ENCODE results near the gene CEMIP.

CEMIP gene

DNA sequence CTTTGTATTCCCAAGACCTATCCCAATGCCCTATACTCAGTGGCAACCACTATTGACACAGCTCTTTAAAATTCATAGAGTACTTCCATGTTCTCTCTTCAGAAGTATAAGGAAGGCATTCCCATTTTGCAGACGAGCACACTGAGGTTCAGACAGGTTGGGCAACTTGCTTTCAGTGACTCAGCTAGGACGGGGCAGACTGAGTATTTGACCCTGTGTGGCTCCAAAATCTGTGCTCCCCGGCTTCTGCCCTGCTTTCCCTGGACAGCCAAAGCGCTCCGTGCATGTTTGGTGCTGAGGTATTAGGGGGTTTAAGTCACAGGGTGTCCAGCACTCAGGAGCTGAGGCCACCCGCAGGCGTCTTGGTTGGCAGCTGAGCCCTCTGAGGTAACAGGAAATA is 59.5 kb downstream of the CEMIP start:
- Histone ChIP-seq H3K9ac (ENCODE audit: low read length) (no peak overlapping the region), H3K27ac (ENCODE audit: low read length) (no peak overlapping the region), H3F3A (ENCODE audit: insufficient read depth, low read length) (no peaks in the 10 kb centered on the region), H4K20me1 (ENCODE audit: insufficient read depth, low read length) (no peaks in the 10 kb centered on the region), H3K4me2 (ENCODE audit: low read depth, low read length) (no peak overlapping the region), H3K4me3 (ENCODE audit: low read length) (no peak overlapping the region), H3K36me3 (replicated peaks; ENCODE audit: insufficient read depth, low read length) (no peaks in the 10 kb centered on the region), H3K9me2 (replicated peaks; ENCODE audit: insufficient read depth, low read length) (no peaks in the 10 kb centered on the region), H3K4me1 (ENCODE audit: low read length) (no peaks in the 10 kb centered on the region), H3K79me2 (ENCODE audit: low read length) (no peaks in the 10 kb centered on the region), H2AFZ (ENCODE audit: low read length) (no peak overlapping the region), H3K27me3 (replicated peaks; ENCODE audit: insufficient read depth, low read length) (no peaks in the 10 kb centered on the region), H3K9me3 (replicated peaks; ENCODE audit: insufficient read depth, low read length) (no peaks in the 10 kb centered on the region)
- no peak for TF ChIP-seq EZH2phosphoT487 (IDR thresholded peaks at IDR 0.05; ENCODE audit: low read length)
- no peak for TF ChIP-seq EZH2 (optimal IDR thresholded peaks at IDR 0.05; ENCODE audit: low read depth, low read length)
- TF ChIP-seq, protein P1, sequence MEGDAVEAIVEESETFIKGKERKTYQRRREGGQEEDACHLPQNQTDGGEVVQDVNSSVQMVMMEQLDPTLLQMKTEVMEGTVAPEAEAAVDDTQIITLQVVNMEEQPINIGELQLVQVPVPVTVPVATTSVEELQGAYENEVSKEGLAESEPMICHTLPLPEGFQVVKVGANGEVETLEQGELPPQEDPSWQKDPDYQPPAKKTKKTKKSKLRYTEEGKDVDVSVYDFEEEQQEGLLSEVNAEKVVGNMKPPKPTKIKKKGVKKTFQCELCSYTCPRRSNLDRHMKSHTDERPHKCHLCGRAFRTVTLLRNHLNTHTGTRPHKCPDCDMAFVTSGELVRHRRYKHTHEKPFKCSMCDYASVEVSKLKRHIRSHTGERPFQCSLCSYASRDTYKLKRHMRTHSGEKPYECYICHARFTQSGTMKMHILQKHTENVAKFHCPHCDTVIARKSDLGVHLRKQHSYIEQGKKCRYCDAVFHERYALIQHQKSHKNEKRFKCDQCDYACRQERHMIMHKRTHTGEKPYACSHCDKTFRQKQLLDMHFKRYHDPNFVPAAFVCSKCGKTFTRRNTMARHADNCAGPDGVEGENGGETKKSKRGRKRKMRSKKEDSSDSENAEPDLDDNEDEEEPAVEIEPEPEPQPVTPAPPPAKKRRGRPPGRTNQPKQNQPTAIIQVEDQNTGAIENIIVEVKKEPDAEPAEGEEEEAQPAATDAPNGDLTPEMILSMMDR (IDR thresholded peaks at IDR 0.05; ENCODE audit: low read length), result no peak
- DNase-seq, result no peak

DNA sequence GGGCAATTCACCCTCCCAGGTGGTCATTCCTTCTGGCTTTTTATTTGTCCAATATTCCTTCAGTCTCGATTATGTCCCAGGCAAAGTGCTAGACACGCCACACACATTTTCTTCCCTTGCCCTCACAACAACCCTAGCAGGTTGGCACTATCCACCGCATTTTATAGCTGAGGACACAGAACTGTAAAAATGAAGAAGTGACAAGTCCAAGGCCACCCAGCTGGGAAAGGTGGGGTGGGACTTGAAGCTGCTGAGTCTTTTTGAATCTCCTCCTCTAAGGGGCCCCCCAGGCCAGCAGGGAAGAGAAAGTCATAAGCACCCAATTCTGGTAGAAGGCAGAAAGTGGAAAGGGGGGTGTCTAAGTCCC is 60.6 kb downstream of the CEMIP start:
- Histone ChIP-seq H3K4me2 (ENCODE audit: low read depth, low read length) (no peak overlapping the region), H3K79me2 (ENCODE audit: low read length) (no peaks in the 10 kb centered on the region), H3K4me3 (ENCODE audit: low read length) (no peak overlapping the region), H2AFZ (ENCODE audit: low read length) (no peak overlapping the region), H4K20me1 (ENCODE audit: insufficient read depth, low read length) (no peaks in the 10 kb centered on the region), H3F3A (ENCODE audit: insufficient read depth, low read length) (no peaks in the 10 kb centered on the region), H3K9ac (ENCODE audit: low read length) (no peak overlapping the region), H3K9me3 (replicated peaks; ENCODE audit: insufficient read depth, low read length) (no peaks in the 10 kb centered on the region), H3K9me2 (replicated peaks; ENCODE audit: insufficient read depth, low read length) (no peaks in the 10 kb centered on the region), H3K36me3 (replicated peaks; ENCODE audit: insufficient read depth, low read length) (no peaks in the 10 kb centered on the region), H3K4me1 (ENCODE audit: low read length) (no peaks in the 10 kb centered on the region), H3K27me3 (replicated peaks; ENCODE audit: insufficient read depth, low read length) (no peaks in the 10 kb centered on the region), H3K27ac (ENCODE audit: low read length) (no peak overlapping the region)
- TF ChIP-seq, protein P1 (IDR thresholded peaks at IDR 0.05; ENCODE audit: low read length), result no peak
- TF ChIP-seq EZH2 (optimal IDR thresholded peaks at IDR 0.05; ENCODE audit: low read depth, low read length) (no peak), EZH2phosphoT487 (IDR thresholded peaks at IDR 0.05; ENCODE audit: low read length) (no peak)
- no peak for DNase-seq

DNA sequence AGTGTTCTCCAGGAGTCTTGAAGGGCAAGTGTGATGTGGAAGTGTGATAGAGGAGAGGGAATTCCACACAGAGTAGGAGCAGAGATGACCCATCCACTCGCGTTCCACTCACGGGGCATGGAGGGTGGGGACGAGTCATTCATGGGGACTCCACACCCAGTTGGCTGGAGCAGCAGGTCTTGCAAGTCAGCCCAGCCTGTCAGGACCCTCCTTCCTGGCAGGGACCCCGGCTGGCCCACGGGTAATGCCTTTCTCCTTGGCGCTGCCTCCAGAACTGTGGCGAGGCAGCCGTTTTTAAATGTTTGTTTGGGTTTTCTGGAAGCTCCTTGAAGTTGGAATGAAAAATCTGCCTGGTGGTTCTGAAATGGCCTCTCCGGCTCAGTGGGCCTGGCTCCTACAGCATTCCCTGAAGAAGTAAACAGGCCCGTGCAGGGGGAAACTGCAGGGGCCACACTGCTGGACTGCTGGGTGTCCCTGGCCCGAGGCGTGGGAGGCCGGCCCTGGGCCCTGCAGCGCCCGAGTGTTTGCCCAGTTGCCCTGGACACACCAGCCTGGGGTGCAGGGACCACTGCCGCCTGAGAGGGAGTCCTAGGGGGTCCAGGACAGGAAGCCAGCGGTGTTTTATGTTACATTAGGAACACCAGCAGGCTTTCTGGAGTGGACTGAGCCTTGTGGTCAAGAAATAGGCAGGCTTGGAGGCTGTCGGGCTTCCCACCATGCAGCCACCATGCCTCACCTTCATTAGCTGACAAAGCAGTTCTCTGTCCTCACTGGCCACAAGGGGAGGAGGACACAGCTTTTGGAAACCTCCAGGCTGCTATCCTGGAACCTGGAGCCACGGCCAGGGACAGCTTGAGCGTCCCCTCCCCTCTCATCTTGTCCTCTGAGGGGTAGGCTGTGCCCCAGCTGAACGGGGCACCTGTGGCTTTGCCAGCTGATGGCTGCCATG is 61.3 kb downstream of the CEMIP start:
- Histone ChIP-seq H3K9ac (ENCODE audit: low read length) (no peak overlapping the region), H3K9me3 (replicated peaks; ENCODE audit: insufficient read depth, low read length) (no peaks in the 10 kb centered on the region), H3K79me2 (ENCODE audit: low read length) (no peaks in the 10 kb centered on the region), H3K4me3 (ENCODE audit: low read length) (no peak overlapping the region), H3K27ac (ENCODE audit: low read length) (no peak overlapping the region), H4K20me1 (ENCODE audit: insufficient read depth, low read length) (no peaks in the 10 kb centered on the region), H3K36me3 (replicated peaks; ENCODE audit: insufficient read depth, low read length) (no peaks in the 10 kb centered on the region), H3K9me2 (replicated peaks; ENCODE audit: insufficient read depth, low read length) (no peaks in the 10 kb centered on the region), H3K4me1 (ENCODE audit: low read length) (no peaks in the 10 kb centered on the region), H3K27me3 (replicated peaks; ENCODE audit: insufficient read depth, low read length) (no peaks in the 10 kb centered on the region), H3F3A (ENCODE audit: insufficient read depth, low read length) (no peaks in the 10 kb centered on the region), H3K4me2 (ENCODE audit: low read depth, low read length) (no peak overlapping the region), H2AFZ (ENCODE audit: low read length) (no peak overlapping the region)
- no peak for TF ChIP-seq EZH2 (optimal IDR thresholded peaks at IDR 0.05; ENCODE audit: low read depth, low read length)
- no peak for TF ChIP-seq EZH2phosphoT487 (IDR thresholded peaks at IDR 0.05; ENCODE audit: low read length)
- TF ChIP-seq, protein P1 (IDR thresholded peaks at IDR 0.05; ENCODE audit: low read length), result no peak
- DNase-seq, result no peak

Data from MM.1S (cell line).